GM10847 (cell line): ENCODE data around the gene DEAF1.

Experiments
- POLR2A ChIP-seq: IDR thresholded peaks from 2 replicates; pipeline ENCODE4 v1.6.1; 2011; ENCODE audit not compliant: insufficient read length; ENCODE audit errors: extremely low read depth

The DEAF1 gene

GRCh38 chr11:617912-618682 is 76.9 kb downstream of the DEAF1 start:
- TF ChIP-seq POLR2A = no peak

GRCh38 chr11:617199-617911 is 77.7 kb downstream of the DEAF1 start:
- TF ChIP-seq POLR2A = no peak

GRCh38 chr11:616320-617198 is 78.5 kb downstream of the DEAF1 start:
- no peak for TF ChIP-seq POLR2A

GRCh38 chr11:615504-616319 is 79.3 kb downstream of the DEAF1 start, which contains the start of gene IRF7:
TSS of gene IRF7 (minus strand) at chr11:615950. CDS start at chr11:615364, 586 bp downstream.
- peak; percentile 98 for TF ChIP-seq POLR2A

- no peak for TF ChIP-seq POLR2A
Measured at GRCh38 chr11:614623-615503, 80.2 kb downstream of the DEAF1 start.

GRCh38 chr11:614021-614622 is 80.9 kb downstream of the DEAF1 start:
- peak; percentile 10 for TF ChIP-seq POLR2A

- TF ChIP-seq POLR2A = peak; percentile 29
Measured at GRCh38 chr11:613369-613968, 81.6 kb downstream of the DEAF1 start.

- no peak for TF ChIP-seq POLR2A
Measured at GRCh38 chr11:612961-613300, 82.1 kb downstream of the DEAF1 start.

- no peak for TF ChIP-seq POLR2A
Measured at GRCh38 chr11:612201-612960, 82.6 kb downstream of the DEAF1 start.

GRCh38 chr11:611001-611996 is 83.7 kb downstream of the DEAF1 start:
- peak; percentile 24 for TF ChIP-seq POLR2A

- TF ChIP-seq POLR2A = no peak
Measured at GRCh38 chr11:610146-610801, 84.7 kb downstream of the DEAF1 start.

GRCh38 chr11:609341-609811 is 85.6 kb downstream of the DEAF1 start:
- no peak for TF ChIP-seq POLR2A
